GM19397 (cell line): ENCODE results near the gene LITAF.

Experiments used
- ATAC-seq: cut with Tn5 transposase; IDR thresholded peaks from one replicate; pipeline ENCODE4 v1.9.1; 2021; ENCODE audit warnings: mild to moderate bottlenecking, moderate library complexity; ENCODE audit not compliant: unreplicated experiment

The LITAF gene

GRCh38 chr16:11497851-11498289, 88.8 kb downstream of the LITAF start:
- no peak for ATAC-seq
